Activated naive CD4-positive, alpha-beta T cell treated with anti-CD3 and anti-CD28 coated beads for 36 hours (primary cell): ENCODE data around the gene TLR10. TPM values are rescaled to one million over a fixed set of nuclear protein-coding genes. Genes with fewer than 3 reads are reported as not detected.
"Not testable (repeated sequence)": the region's sequence is repeated elsewhere in the genome, so short reads cannot be mapped to it uniquely, and the experiment has no call there.

ENCODE experiments used
- CTCF ChIA-PET: fragments of 350-600 bp; sonication (Branson Sonifier 250); formaldehyde crosslinking; loops from one replicate; lab custom pipeline; 2021; ENCODE audit warnings: antibody characterized with exemption; lab: Charles Lee
- DNase-seq: peaks from one replicate; pipeline ENCODE4 v3.0.0-alpha.2; 2020
- H3K27ac Mint-ChIP-seq: one replicate; pipeline ENCODE4 v1.8.0; 2021; ENCODE audit warnings: mild to moderate bottlenecking, mixed read lengths
- H3K27me3 Mint-ChIP-seq: one replicate; pipeline ENCODE4 v1.8.0; 2021; ENCODE audit warnings: low read depth, mixed read lengths
- H3K36me3 Mint-ChIP-seq: one replicate; pipeline ENCODE4 v1.8.0; 2021; ENCODE audit warnings: low read depth, mixed read lengths
- H3K4me1 Mint-ChIP-seq: one replicate; pipeline ENCODE4 v1.8.0; 2021; ENCODE audit warnings: low read depth, mixed read lengths
- H3K4me3 Mint-ChIP-seq: one replicate; pipeline ENCODE4 v1.8.0; 2021; ENCODE audit warnings: mild to moderate bottlenecking, moderate library complexity, mixed read lengths
- H3K9me3 Mint-ChIP-seq: one replicate; pipeline ENCODE4 v1.8.0; 2021; ENCODE audit warnings: mixed read lengths
- intact Hi-C: fragments of 100-400 bp; cut with micrococcal nuclease; formaldehyde crosslinking; loops from one replicate; pipeline ENCODE4 v1.15.1; 2023
- total RNA-seq, 2 experiments: library from RNA; stranded (reverse); gene quantifications; one replicate each; pipeline ENCODE4 v1.2.3, GENCODE V29; 2021

Gene TLR10
- total RNA-seq, 2 experiments from 2014 or later = 0.12 to 0.17 TPM

DNA sequence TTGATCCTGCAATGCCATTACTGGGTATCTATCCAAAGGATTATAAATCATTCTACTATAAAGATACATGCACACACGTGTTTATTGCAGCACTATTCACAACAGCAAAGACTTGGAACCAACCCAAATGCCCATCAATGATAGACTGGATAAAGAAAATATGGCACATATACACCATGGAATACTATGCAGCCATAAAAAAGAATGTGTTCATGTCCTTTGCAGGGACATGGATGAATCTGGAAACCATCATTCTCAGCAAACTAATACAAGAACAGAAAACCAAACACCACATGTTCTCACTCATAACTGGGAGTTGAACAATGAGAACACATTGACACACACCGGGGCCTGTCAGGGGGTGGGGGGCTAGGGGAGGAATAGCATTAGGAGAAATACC lies 4.9 kb downstream of the TLR10 start:
- H3K4me3 Mint-ChIP-seq, H3K36me3 Mint-ChIP-seq, H3K4me1 Mint-ChIP-seq, intact Hi-C loops, H3K27me3 Mint-ChIP-seq, DNase-seq, H3K27ac Mint-ChIP-seq, CTCF ChIA-PET, H3K9me3 Mint-ChIP-seq: not testable (repeated sequence)

GRCh38 chr4:38775326-38775725 lies 7.5 kb downstream of the TLR10 start:
- H3K27me3 Mint-ChIP-seq = no peaks in the 10 kb centered on the region
- H3K9me3 Mint-ChIP-seq = no peaks in the 10 kb centered on the region
- H3K36me3 Mint-ChIP-seq = no peaks in the 10 kb centered on the region

DNA sequence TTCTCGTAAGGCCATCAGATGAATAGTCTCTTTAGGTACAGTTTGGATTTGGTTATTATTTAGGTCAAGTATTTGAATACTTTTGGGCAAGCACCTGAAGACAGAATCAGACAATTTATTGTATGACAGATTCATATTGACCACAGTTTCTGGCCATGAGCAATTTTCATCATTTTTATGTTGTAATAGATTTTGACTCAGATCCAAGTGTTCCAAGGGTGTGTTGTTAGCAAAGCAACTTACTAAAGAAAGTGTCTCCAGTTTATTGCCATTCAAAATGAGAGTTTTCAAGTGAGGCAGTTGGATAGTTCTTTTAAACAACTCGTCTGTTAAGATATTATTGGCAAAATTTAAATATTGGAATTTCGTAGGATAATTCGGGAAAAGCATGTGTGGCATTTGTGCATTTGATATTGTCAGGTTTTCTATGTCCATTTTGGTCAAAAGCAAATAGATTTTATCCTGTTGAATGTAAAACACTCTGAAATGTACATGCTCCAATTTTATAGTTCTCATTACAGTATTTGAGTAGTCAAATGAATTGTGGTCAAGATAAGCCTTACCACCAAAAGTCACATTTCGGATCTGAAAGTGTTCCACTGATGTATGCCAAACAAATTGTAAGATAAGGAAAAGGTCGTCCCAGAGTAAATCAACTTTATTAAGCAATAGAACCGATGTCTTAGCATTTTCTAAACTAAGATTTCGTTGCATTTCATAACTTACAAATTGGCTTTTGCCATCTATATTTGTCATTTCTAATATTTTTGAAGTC lies 8.4 kb downstream of the TLR10 start:
- Mint-ChIP-seq H3K4me1 (no peaks in the 10 kb centered on the region), H3K9me3 (no peaks in the 10 kb centered on the region), H3K27ac (no peak overlapping the region), H3K4me3 (no peak overlapping the region), H3K36me3 (no peaks in the 10 kb centered on the region), H3K27me3 (no peaks in the 10 kb centered on the region)
- intact Hi-C loops = no loop called here
- DNase-seq = no peak
- CTCF ChIA-PET = interaction anchor here (6.4 kb wide), 1 partner anchor 15 kb away, joined by 43 read pairs; no protein-coding TSS in a partner anchor

More at GRCh38 chr4:38775326-38775725, 7.5 kb downstream of the TLR10 start:
- Mint-ChIP-seq H3K4me1 (no peaks in the 10 kb centered on the region), H3K4me3 (no peak overlapping the region), H3K27ac (no peak overlapping the region)
- CTCF ChIA-PET = interaction anchor here (1.0 kb wide), 1 partner anchor 86 kb away, joined by 3 read pairs; no protein-coding TSS in a partner anchor
- intact Hi-C loops = no loop called here
- no peak for DNase-seq

GRCh38 chr4:38770281-38770680 lies 12.5 kb downstream of the TLR10 start:
- not testable (repeated sequence) for H3K27me3 Mint-ChIP-seq, H3K4me1 Mint-ChIP-seq, H3K27ac Mint-ChIP-seq, H3K36me3 Mint-ChIP-seq, DNase-seq, H3K4me3 Mint-ChIP-seq
- CTCF ChIA-PET = interaction anchor here (0.7 to 6.4 kb wide), 6 partner anchors 11 to 365 kb away, joined by 3 to 43 read pairs (median 6); partner anchors contain the start of genes TLR1 and TLR10
- intact Hi-C loops = loop anchor here (1.0 kb wide), 1 partner anchor 29 kb away; no protein-coding TSS in a partner anchor
- H3K9me3 Mint-ChIP-seq = peaks cover 11% of the 10 kb centered on the region

- CTCF ChIA-PET = interaction anchor here (0.9 to 6.4 kb wide), 4 partner anchors 10 to 91 kb away, joined by 3 to 43 read pairs (median 16); partner anchors contain the start of genes TLR1 and TLR10
- H3K4me3 Mint-ChIP-seq = no peak overlapping the region
- no peaks in the 10 kb centered on the region for H3K4me1 Mint-ChIP-seq
- H3K9me3 Mint-ChIP-seq = peaks cover 11% of the 10 kb centered on the region
- H3K27ac Mint-ChIP-seq = no peak overlapping the region
- no peaks in the 10 kb centered on the region for H3K36me3 Mint-ChIP-seq
- no peak for DNase-seq
- H3K27me3 Mint-ChIP-seq = no peaks in the 10 kb centered on the region
- intact Hi-C loops = loop anchor here (1.0 to 10.0 kb wide), 3 partner anchors 29 to 685 kb away; partner anchors contain the start of genes LIAS and RPL9
These were observed 12.9 kb downstream of the TLR10 start for GRCh38 chr4:38769857-38770256.

DNA sequence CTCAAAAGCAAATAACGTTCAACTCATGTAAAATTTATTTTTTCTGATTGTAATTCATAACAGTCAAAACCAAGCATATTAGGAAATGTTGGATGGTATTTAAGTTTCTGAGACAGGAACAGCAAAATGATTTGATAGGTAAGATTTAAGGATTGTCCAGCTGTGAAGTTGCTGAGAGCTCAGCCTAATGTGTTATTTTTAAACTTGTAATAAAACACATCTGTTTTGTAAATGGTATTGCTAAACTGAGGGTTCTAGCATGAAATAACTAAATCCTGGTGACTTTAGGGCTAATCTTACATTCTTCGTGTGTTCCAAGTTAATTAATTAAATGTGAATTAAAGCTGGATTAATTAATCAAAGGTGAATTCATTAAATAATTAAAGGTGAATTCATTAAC lies 13.3 kb downstream of the TLR10 start:
- intact Hi-C loops = loop anchor here (10.0 kb wide), 2 partner anchors 275 to 685 kb away; partner anchors contain the start of genes LIAS and RPL9
- no peak for DNase-seq
- CTCF ChIA-PET = interaction anchor here (0.6 to 6.4 kb wide), 4 partner anchors 10 to 91 kb away, joined by 3 to 43 read pairs (median 6); partner anchors contain the start of gene TLR10
- Mint-ChIP-seq H3K27me3 (no peaks in the 10 kb centered on the region), H3K27ac (no peak overlapping the region), H3K9me3 (peaks cover 11% of the 10 kb centered on the region), H3K4me1 (no peaks in the 10 kb centered on the region), H3K4me3 (no peak overlapping the region), H3K36me3 (no peaks in the 10 kb centered on the region)

DNA sequence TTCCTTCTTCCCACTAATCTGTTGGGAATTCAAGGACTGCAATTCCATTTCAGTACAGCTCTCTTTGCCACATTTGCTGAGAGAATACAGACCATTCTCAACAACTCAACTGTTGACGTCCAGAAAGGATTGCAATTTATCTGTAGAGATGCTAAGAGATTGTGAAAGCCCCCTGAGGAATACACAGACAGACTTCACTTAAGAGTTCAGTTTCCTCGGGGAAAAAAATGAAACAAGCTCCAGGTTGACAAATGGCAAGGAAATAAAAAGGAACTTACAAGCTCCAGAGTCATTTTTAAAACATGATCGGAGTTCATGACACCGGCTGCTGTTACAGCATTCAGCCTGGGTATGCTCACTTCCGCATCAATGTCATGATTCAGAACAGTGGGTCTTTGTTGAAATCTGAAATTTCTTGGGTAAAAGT lies 13.8 kb downstream of the TLR10 start:
- CTCF ChIA-PET = interaction anchor here (0.6 to 6.4 kb wide), 5 partner anchors 9 to 300 kb away, joined by 3 to 43 read pairs (median 4); partner anchors contain the start of gene TLR10
- Mint-ChIP-seq H3K9me3 (peaks cover 11% of the 10 kb centered on the region), H3K4me1 (no peaks in the 10 kb centered on the region), H3K27ac (no peak overlapping the region), H3K27me3 (no peaks in the 10 kb centered on the region), H3K4me3 (no peak overlapping the region), H3K36me3 (no peaks in the 10 kb centered on the region)
- intact Hi-C loops = loop anchor here (10.0 kb wide), 2 partner anchors 276 to 686 kb away; partner anchors contain the start of genes LIAS and RPL9
- DNase-seq = no peak

DNA sequence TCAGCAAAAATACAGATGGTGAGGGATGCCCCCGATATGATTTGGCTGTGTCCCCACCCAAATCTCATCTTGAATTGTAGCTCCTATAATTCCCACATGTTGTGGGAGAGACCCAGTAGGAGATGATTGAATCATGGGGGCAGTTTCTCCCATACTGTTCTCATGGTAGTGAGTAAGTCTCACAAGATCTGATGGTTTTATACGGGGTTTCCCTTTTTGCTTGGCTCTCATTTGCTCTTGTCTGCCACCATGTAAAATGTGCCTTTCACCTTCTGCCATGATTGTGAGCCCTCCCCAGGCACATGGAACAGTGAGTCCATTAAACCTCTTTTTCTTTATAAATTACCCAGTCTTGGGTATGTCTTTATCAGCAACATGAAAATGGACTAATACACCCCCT lies 15.8 kb downstream of the TLR10 start:
- H3K27ac Mint-ChIP-seq, H3K27me3 Mint-ChIP-seq, DNase-seq, H3K36me3 Mint-ChIP-seq, H3K4me1 Mint-ChIP-seq, H3K4me3 Mint-ChIP-seq: not testable (repeated sequence)
- peaks cover 11% of the 10 kb centered on the region for H3K9me3 Mint-ChIP-seq
- intact Hi-C loops = loop anchor here (10.0 kb wide), 2 partner anchors 278 to 688 kb away; partner anchors contain the start of genes LIAS and RPL9
- CTCF ChIA-PET = interaction anchor here (0.6 to 3.5 kb wide), 2 partner anchors 16 to 37 kb away, joined by 3 to 12 read pairs; partner anchors contain the start of genes TLR1 and TLR10

DNA sequence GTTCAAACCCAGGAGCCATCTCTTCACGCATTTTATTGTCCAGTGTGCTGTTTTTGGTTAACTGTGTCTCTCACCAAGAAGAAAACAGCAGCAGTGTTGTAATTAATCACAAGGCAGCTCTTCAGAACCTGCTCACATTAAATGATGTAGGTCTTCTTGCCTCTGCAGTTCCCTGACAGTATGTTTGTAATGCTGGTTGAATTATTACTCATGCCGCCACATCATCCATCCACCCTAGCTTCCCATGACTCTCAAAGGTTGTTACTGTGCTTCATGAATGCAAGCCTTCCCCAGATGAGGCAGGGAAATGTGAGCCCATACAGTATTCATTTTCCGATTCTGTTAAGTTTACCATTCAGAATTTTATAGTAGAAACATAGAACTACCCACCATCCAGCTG lies 17.4 kb downstream of the TLR10 start:
- intact Hi-C loops = loop anchor here (10.0 kb wide), 2 partner anchors 279 to 689 kb away; partner anchors contain the start of genes LIAS and RPL9
- Mint-ChIP-seq H3K36me3 (no peaks in the 10 kb centered on the region), H3K4me3 (no peak overlapping the region), H3K9me3 (peaks cover 11% of the 10 kb centered on the region), H3K27me3 (no peaks in the 10 kb centered on the region), H3K4me1 (peaks cover 18% of the 10 kb centered on the region), H3K27ac (no peak overlapping the region)
- CTCF ChIA-PET = interaction anchor here (1.7 to 3.5 kb wide), 4 partner anchors 17 to 95 kb away, joined by 7 to 16 read pairs (median 12); partner anchors contain the start of genes TLR1, TLR10 and TLR6
- DNase-seq = no peak

DNA sequence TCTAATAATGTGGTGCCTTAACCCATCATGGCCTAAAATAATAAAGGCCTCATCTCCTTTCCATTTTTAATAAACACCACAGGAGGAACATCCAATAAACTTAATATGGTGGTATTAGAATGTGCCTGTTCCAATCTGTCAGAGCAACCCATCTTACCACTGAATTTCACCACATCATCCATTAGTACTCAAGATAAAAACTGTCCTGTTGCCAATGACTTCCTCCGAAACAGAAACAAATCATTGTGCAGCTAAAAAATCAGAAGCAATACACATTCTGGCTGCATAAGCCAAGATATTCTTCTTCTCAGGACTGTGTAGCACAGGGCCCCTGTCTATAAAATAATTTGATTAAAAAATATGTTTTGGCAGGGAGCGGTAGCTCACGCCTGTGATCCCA lies 18.5 kb downstream of the TLR10 start:
- H3K27ac Mint-ChIP-seq = no peak overlapping the region
- H3K4me1 Mint-ChIP-seq = peaks cover 18% of the 10 kb centered on the region
- H3K27me3 Mint-ChIP-seq = no peaks in the 10 kb centered on the region
- no peak for DNase-seq
- CTCF ChIA-PET = interaction anchor here (1.7 to 3.5 kb wide), 4 partner anchors 18 to 96 kb away, joined by 7 to 16 read pairs (median 12); partner anchors contain the start of genes TLR1, TLR10 and TLR6
- intact Hi-C loops = loop anchor here (10.0 kb wide), 2 partner anchors 281 to 691 kb away; partner anchors contain the start of genes LIAS and RPL9
- H3K36me3 Mint-ChIP-seq = no peaks in the 10 kb centered on the region
- peaks cover 11% of the 10 kb centered on the region for H3K9me3 Mint-ChIP-seq
- no peak overlapping the region for H3K4me3 Mint-ChIP-seq

DNA sequence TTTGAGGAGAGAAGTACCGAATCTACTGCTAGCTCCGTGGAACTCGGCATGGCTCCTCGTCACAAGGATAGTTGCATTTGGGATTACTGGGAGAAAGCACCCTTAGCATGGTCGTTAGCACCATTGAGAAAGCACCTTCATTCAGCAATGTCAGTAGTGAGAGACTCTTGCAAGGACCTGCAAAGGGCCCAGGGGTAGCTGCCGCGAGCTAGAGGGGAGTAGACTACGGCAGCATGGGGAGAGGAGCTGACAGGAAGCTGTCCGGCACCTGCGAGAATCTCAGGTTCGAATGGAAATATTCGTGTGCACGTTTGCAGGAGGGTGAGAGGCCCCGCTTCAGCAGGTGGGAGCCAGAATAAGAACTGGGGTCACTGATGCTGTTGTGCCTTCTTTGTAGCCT lies 20.2 kb downstream of the TLR10 start:
- H3K4me1 Mint-ChIP-seq = peaks cover 18% of the 10 kb centered on the region
- peaks cover 9% of the 10 kb centered on the region for H3K9me3 Mint-ChIP-seq
- no peak overlapping the region for H3K4me3 Mint-ChIP-seq
- H3K27me3 Mint-ChIP-seq = no peaks in the 10 kb centered on the region
- intact Hi-C loops = loop anchor here (10.0 kb wide), 2 partner anchors 282 to 692 kb away; partner anchors contain the start of genes LIAS and RPL9
- no peaks in the 10 kb centered on the region for H3K36me3 Mint-ChIP-seq
- H3K27ac Mint-ChIP-seq = no peak overlapping the region
- CTCF ChIA-PET = interaction anchor here (0.7 to 8.4 kb wide), 5 partner anchors 21 to 373 kb away, joined by 3 to 128 read pairs (median 63); partner anchors contain the start of genes TLR1, TLR10 and TLR6
- no peak for DNase-seq

DNA sequence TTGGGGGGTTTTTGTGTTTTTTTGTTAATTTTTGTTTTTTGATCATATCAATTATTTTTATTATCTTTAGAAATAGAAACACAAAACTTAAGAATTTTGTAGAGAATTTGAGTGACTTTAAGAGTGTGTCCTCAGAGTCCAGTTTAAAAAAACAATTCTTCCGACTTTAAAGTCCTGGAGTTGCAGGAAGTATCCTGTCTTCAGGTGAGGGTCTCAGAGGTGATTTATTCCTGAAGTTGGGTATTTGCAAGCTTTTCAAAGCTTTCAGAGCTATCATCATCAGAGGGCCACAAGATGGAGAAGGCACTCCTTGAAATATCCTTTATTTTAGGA lies 23.0 kb downstream of the TLR10 start:
- intact Hi-C loops = loop anchor here (1.0 to 10.0 kb wide), 6 partner anchors 24 to 695 kb away; partner anchors contain the start of genes LIAS, RPL9 and TLR6
- no peaks in the 10 kb centered on the region for H3K9me3 Mint-ChIP-seq
- no peak for DNase-seq
- H3K4me3 Mint-ChIP-seq = no peak overlapping the region
- CTCF ChIA-PET = interaction anchor here (0.7 to 8.4 kb wide), 44 partner anchors 11 to 917 kb away, joined by 3 to 128 read pairs (median 5); partner anchors contain the start of genes TLR1, TLR10 and TLR6
- H3K27ac Mint-ChIP-seq = no peak overlapping the region
- peaks cover 18% of the 10 kb centered on the region for H3K4me1 Mint-ChIP-seq
- no peaks in the 10 kb centered on the region for H3K36me3 Mint-ChIP-seq
- H3K27me3 Mint-ChIP-seq = no peaks in the 10 kb centered on the region
